ENCODE measurements around the gene COL23A1.

Gene COL23A1

DNA sequence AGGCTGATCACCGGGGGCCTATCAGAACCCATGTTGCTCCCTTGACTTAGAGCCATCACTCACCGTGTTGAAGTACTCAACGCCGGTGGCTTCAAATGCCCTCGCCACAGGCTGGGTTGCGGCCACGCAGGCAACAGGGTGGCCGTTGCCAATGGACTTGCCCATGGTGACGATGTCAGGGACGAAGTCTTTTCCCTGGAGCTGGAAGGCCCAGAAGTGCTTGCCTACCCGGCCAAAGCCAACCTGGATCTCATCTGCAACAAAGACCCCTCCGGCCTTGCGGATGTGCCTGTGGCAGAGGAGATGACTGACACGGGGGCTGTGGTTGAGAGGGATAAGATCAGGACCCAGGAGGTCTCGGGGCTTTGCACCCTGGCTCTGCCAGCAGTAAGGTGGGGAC is 367.9 kb downstream of the COL23A1 start:
- peaks cover 4% of the 10 kb centered on the region; the same call in 1 of the 2 replicates for H3K4me1 ChIP-seq (ENCODE audit: insufficient read depth, low read length)
- no peak overlapping the region for H3K4me3 ChIP-seq (ENCODE audit: low read length)
- no peak overlapping the region for H3K27ac ChIP-seq (ENCODE audit: low read length)
- no peaks in the 10 kb centered on the region for H3K9me3 ChIP-seq (ENCODE audit: insufficient read depth, low read depth, low read length)
- H3K36me3 ChIP-seq (ENCODE audit: insufficient read depth, low read depth, low read length), result peaks cover 45% of the 10 kb centered on the region
- no peaks in the 10 kb centered on the region for H3K27me3 ChIP-seq (ENCODE audit: insufficient read depth, low read length)
- no peak overlapping the region for H3K9ac ChIP-seq (ENCODE audit: low read depth, low read length)

DNA sequence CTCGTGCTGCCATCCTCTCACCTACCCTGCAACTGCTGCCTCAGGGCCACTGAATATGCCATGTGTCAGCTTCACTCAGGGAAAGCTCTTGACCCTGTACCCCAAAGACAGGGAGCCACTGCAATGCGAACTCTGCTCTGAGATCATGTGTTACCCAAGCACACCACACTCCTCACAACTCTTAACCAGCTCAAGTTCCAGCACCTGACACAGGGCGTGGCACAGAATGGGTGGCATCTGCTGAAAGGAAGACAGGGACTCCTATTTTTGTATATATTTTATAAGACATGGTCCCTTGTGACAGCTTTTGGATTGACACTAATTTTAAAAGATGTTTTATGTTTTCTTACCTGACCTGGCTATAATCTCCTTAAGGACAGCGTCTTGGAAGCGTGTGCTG is 368.3 kb downstream of the COL23A1 start:
- Histone ChIP-seq H3K4me1 (ENCODE audit: insufficient read depth, low read length) (peaks cover 4% of the 10 kb centered on the region; the same call in 1 of the 2 replicates), H3K9ac (ENCODE audit: low read depth, low read length) (no peak overlapping the region), H3K36me3 (ENCODE audit: insufficient read depth, low read depth, low read length) (peaks cover 44% of the 10 kb centered on the region), H3K9me3 (ENCODE audit: insufficient read depth, low read depth, low read length) (no peaks in the 10 kb centered on the region), H3K27me3 (ENCODE audit: insufficient read depth, low read length) (no peaks in the 10 kb centered on the region), H3K27ac (ENCODE audit: low read length) (no peak overlapping the region), H3K4me3 (ENCODE audit: low read length) (no peak overlapping the region)

DNA sequence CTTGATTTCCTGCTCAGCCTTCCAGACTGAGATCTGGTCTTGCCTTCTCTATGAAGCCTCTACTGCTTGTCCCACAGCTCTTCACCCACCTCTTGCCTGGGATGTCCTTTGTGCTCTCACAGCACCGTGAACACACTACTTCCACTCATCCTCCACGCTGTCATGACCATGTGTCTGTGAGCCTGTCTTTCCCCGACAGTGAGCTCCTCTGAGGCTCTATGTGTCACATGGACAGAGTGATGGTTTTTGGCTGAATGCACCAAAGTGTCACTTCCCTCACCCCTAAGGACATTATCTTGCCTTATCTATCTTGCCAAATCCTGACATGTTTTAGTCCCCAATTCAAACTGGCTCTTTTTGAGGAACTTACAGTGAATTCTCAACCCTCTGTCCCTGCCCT is 368.9 kb downstream of the COL23A1 start:
- Histone ChIP-seq H3K27me3 (ENCODE audit: insufficient read depth, low read length) (no peaks in the 10 kb centered on the region), H3K9me3 (ENCODE audit: insufficient read depth, low read depth, low read length) (no peaks in the 10 kb centered on the region), H3K4me1 (ENCODE audit: insufficient read depth, low read length) (peaks cover 4% of the 10 kb centered on the region; the same call in 1 of the 2 replicates), H3K9ac (ENCODE audit: low read depth, low read length) (no peak overlapping the region), H3K27ac (ENCODE audit: low read length) (no peak overlapping the region), H3K36me3 (ENCODE audit: insufficient read depth, low read depth, low read length) (peaks cover 50% of the 10 kb centered on the region), H3K4me3 (ENCODE audit: low read length) (no peak overlapping the region)

DNA sequence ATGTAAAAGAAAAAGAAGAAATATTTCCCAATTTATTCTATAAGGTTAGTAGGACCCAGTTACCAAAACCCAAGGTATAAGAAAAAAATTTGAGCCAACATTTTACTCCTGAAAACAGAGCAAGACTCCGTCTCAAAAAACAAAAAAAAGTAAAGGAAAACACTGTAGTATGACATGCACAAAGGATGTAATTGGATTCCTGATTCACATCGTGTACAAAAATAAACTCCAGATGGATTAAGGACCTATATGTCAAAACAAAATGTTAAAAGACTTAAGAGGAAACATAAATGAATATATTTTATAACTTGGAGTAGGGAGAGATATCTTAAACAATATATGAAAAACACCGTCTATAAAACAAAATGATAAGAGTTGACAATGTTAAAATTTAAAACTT is 371.4 kb downstream of the COL23A1 start:
- Histone ChIP-seq H3K4me3 (ENCODE audit: low read length) (no peak overlapping the region), H3K4me1 (ENCODE audit: insufficient read depth, low read length) (peaks cover under 1% of the 10 kb centered on the region; the same call in 1 of the 2 replicates), H3K27ac (ENCODE audit: low read length) (no peak overlapping the region), H3K27me3 (ENCODE audit: insufficient read depth, low read length) (no peaks in the 10 kb centered on the region), H3K36me3 (ENCODE audit: insufficient read depth, low read depth, low read length) (peaks cover 60% of the 10 kb centered on the region), H3K9me3 (ENCODE audit: insufficient read depth, low read depth, low read length) (no peaks in the 10 kb centered on the region), H3K9ac (ENCODE audit: low read depth, low read length) (no peak overlapping the region)

DNA sequence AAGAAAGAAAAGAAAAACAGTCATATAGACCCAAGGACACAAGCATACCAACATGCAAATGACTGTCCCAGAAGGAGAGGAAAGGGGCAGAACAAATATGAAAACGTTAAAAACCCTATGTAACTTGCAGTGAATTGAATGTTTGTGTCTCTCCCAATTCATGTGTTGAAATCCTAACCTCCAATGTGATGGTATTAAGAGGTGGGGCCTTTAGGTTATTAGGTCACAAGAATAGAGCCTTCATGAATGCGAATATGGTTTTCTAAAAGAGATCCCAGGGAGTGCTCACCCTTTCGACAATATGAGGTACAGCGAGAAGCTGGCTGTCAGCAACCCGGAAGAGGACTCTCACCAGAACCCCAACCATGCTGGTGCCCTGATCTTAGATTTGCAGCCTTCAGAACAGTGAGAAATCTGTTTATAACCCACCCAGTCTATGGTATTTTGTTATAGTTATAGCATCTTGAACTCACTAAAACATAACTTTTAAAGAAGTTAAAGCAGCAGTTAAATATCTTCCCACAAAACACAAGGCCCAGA is 371.9 kb downstream of the COL23A1 start:
- H3K36me3 ChIP-seq (ENCODE audit: insufficient read depth, low read depth, low read length), result peaks cover 66% of the 10 kb centered on the region
- no peaks in the 10 kb centered on the region; the same call in 1 of the 2 replicates for H3K4me1 ChIP-seq (ENCODE audit: insufficient read depth, low read length)
- H3K27me3 ChIP-seq (ENCODE audit: insufficient read depth, low read length), result no peaks in the 10 kb centered on the region
- no peaks in the 10 kb centered on the region for H3K9me3 ChIP-seq (ENCODE audit: insufficient read depth, low read depth, low read length)
- H3K9ac ChIP-seq (ENCODE audit: low read depth, low read length), result no peak overlapping the region
- H3K4me3 ChIP-seq (ENCODE audit: low read length), result no peak overlapping the region
- H3K27ac ChIP-seq (ENCODE audit: low read length), result no peak overlapping the region

DNA sequence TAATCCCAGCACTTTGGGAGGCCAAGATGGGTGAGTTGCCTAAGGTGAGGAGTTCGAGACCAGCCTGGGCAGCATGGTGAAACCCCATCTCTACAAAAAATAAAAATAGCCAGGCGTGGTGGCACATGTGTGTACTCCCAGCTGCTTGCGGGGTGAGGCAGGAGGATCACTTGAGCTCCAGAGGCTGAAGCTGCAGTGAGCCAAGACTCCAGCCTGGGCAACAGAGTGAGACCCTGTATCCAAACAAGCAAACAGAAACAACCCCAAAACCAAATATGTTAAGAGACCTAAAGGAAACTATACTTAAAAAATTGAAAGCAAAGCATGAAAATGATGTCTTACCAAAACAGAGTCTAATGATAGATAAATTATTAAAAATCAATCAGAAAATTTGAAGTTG is 373.4 kb downstream of the COL23A1 start:
- H3K9ac ChIP-seq (ENCODE audit: low read depth, low read length), result no peak overlapping the region
- H3K36me3 ChIP-seq (ENCODE audit: insufficient read depth, low read depth, low read length), result peaks cover 77% of the 10 kb centered on the region
- H3K27me3 ChIP-seq (ENCODE audit: insufficient read depth, low read length), result no peaks in the 10 kb centered on the region
- H3K9me3 ChIP-seq (ENCODE audit: insufficient read depth, low read depth, low read length), result no peaks in the 10 kb centered on the region
- no peak overlapping the region for H3K27ac ChIP-seq (ENCODE audit: low read length)
- H3K4me1 ChIP-seq (ENCODE audit: insufficient read depth, low read length), result no peaks in the 10 kb centered on the region; the same call in 1 of the 2 replicates
- no peak overlapping the region for H3K4me3 ChIP-seq (ENCODE audit: low read length)

DNA sequence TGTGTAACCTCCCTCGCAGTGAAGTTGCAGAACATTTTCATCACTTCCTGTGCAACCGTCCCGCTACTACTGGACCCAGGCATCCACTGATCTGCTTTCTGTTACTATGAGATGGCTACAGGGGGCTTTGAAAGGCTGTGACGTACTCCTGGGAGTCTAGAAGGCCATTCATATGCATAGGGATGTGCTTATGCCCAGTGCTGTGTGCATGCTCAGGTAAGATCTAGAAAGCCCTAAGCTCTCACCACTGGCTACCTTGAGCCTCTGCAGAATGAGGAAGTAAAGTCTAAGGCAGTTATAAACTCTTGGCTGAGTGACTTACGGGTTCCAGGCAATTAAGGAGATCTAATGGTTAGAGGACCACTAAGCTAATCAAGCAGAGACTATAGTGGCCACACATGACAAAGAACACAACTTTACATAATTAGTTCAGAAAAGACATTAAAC is 374.1 kb downstream of the COL23A1 start:
- H3K36me3 ChIP-seq (ENCODE audit: insufficient read depth, low read depth, low read length), result peaks cover 77% of the 10 kb centered on the region
- H3K9me3 ChIP-seq (ENCODE audit: insufficient read depth, low read depth, low read length), result no peaks in the 10 kb centered on the region
- no peak overlapping the region for H3K9ac ChIP-seq (ENCODE audit: low read depth, low read length)
- H3K4me1 ChIP-seq (ENCODE audit: insufficient read depth, low read length), result no peaks in the 10 kb centered on the region; the same call in 1 of the 2 replicates
- H3K27me3 ChIP-seq (ENCODE audit: insufficient read depth, low read length), result no peaks in the 10 kb centered on the region
- no peak overlapping the region for H3K27ac ChIP-seq (ENCODE audit: low read length)
- H3K4me3 ChIP-seq (ENCODE audit: low read length), result no peak overlapping the region

DNA sequence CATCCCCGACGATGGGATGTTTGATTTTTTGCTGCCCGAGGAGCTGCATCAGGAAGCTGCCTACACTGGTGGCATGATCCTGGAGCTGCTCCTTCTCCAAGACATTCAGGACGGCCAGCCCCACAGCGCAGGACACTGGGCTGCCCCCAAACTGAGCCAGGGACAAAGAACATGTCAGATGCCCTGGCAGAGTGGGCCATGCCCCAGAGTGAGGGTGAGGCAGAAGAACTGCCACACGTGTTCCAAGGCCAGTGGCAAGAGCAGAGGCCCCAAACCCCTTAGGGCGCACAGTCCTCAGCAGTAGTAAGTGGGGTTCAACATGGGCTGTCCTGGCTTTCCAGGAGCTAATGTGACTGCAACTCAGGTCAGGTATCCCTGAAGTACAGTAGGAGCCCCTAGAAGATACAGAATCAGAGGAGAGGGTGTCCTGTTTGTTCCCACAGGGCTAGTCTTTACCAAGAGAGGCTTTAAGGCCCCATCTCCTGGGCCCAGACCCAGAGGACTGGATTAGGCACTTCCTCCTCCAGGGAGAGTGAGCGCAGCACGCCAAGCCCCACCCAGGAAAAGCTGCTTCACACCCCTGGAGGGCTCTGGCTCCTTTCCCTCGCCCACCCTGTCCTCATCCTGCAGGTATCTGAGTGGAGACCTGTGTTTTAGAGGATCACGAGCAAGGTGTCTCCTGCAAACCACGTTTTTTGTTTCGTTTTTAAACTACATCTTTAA is 374.8 kb downstream of the COL23A1 start:
- Histone ChIP-seq H3K27ac (ENCODE audit: low read length) (no peak overlapping the region), H3K27me3 (ENCODE audit: insufficient read depth, low read length) (no peaks in the 10 kb centered on the region), H3K4me3 (ENCODE audit: low read length) (no peak overlapping the region), H3K4me1 (ENCODE audit: insufficient read depth, low read length) (no peaks in the 10 kb centered on the region; the same call in 1 of the 2 replicates), H3K36me3 (ENCODE audit: insufficient read depth, low read depth, low read length) (peaks cover 77% of the 10 kb centered on the region), H3K9ac (ENCODE audit: low read depth, low read length) (no peak overlapping the region), H3K9me3 (ENCODE audit: insufficient read depth, low read depth, low read length) (no peaks in the 10 kb centered on the region)

DNA sequence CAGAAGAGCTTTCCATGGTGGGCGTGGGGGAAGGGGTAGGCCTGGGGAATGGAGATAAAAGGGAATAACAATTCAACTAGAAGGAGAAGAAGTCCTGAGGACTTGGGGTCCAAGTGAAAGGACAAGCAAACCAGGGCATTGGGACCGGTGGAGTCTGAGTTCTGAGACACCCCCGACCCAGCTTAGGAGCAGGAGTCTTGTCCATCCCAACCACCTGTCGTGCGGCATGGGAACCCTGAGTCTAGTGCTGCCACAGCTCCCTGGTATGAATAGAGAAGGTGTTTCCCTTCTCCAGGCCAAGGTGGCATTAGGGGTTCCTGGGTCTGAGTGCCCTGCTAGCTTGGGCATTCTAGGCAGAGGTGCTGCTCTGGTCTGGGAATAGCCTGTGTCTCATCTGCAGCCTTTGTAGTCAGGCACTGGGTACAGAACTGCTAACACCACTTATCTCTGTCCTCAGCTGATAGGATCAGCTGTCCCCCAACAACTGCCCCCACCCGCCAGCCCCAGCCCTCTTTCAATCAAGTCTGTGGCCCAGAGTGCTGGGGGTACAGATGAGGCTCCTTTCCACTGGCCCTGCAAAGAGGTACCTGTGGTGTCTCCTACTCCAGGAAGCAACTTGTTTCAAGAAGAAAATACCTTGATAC is 375.9 kb downstream of the COL23A1 start:
- no peak overlapping the region for H3K4me3 ChIP-seq (ENCODE audit: low read length)
- H3K36me3 ChIP-seq (ENCODE audit: insufficient read depth, low read depth, low read length), result peaks cover 84% of the 10 kb centered on the region
- no peaks in the 10 kb centered on the region; the same call in 1 of the 2 replicates for H3K4me1 ChIP-seq (ENCODE audit: insufficient read depth, low read length)
- H3K9me3 ChIP-seq (ENCODE audit: insufficient read depth, low read depth, low read length), result no peaks in the 10 kb centered on the region
- H3K27ac ChIP-seq (ENCODE audit: low read length), result no peak overlapping the region
- H3K27me3 ChIP-seq (ENCODE audit: insufficient read depth, low read length), result no peaks in the 10 kb centered on the region
- no peak overlapping the region for H3K9ac ChIP-seq (ENCODE audit: low read depth, low read length)

DNA sequence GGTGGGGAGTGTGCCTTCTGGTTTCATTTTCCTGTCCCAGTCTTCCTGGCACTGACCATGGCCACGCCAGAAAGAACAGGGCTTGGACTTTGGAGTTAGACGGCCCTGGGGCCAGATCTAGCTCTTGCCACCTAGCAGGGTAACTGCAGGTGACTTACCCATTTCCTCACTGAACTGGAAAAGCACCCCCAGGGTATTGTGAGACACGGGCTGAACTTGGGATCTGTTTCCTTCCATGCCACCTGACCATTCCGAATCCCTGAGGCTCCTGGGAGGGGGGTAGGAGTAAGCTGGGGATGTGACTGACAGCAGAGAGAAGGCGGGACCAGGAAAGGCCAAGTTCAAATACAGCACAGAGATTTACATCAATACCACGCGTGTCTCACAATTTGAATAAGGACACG is 376.4 kb downstream of the COL23A1 start:
- Histone ChIP-seq H3K4me3 (ENCODE audit: low read length) (no peak overlapping the region), H3K9ac (ENCODE audit: low read depth, low read length) (no peak overlapping the region), H3K27me3 (ENCODE audit: insufficient read depth, low read length) (no peaks in the 10 kb centered on the region), H3K9me3 (ENCODE audit: insufficient read depth, low read depth, low read length) (no peaks in the 10 kb centered on the region), H3K36me3 (ENCODE audit: insufficient read depth, low read depth, low read length) (peaks cover 90% of the 10 kb centered on the region), H3K4me1 (ENCODE audit: insufficient read depth, low read length) (no peaks in the 10 kb centered on the region; the same call in 1 of the 2 replicates), H3K27ac (ENCODE audit: low read length) (no peak overlapping the region)

DNA sequence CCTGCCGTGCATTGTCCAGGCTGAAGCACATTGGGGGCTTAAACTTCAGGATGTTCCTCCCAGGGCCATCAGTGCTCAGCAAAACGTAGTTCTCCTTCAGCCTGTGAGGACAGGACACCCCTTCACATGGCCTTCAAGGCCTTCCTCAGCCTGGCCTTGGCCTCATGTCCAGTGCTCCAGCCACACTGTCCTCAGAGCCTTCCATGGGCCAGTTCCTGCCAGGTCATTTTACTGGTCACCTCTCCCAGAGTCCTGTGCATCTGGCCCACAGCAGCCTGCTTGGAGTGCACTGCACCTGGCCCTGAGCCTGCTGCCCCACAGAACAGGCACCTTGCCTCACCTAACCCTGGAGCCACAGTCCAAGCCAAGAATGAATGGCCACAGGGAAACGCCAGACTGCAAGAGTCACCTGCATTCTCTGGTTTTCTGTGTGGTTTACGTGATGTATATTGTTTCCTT is 377.2 kb downstream of the COL23A1 start:
- no peak overlapping the region for H3K4me3 ChIP-seq (ENCODE audit: low read length)
- H3K9ac ChIP-seq (ENCODE audit: low read depth, low read length), result no peak overlapping the region
- H3K27me3 ChIP-seq (ENCODE audit: insufficient read depth, low read length), result no peaks in the 10 kb centered on the region
- peaks cover 90% of the 10 kb centered on the region for H3K36me3 ChIP-seq (ENCODE audit: insufficient read depth, low read depth, low read length)
- no peak overlapping the region for H3K27ac ChIP-seq (ENCODE audit: low read length)
- H3K9me3 ChIP-seq (ENCODE audit: insufficient read depth, low read depth, low read length), result no peaks in the 10 kb centered on the region
- no peaks in the 10 kb centered on the region; the same call in 1 of the 2 replicates for H3K4me1 ChIP-seq (ENCODE audit: insufficient read depth, low read length)

Measured in iPS-20b (cell line).